GM18508 (cell line): Measurements from ENCODE around the gene CDHR3.
"Not testable (repeated sequence)": the region's sequence is repeated elsewhere in the genome, so short reads cannot be mapped to it uniquely, and the experiment has no call there.

Experiments
- ATAC-seq: cut with Tn5 transposase; IDR thresholded peaks from one replicate; pipeline ENCODE4 v1.9.1; 2021; ENCODE audit warnings: moderate number of reproducible peaks; ENCODE audit not compliant: insufficient read depth, unreplicated experiment

Gene CDHR3

GRCh38 chr7:105963038-105963667 lies at the start of gene CDHR3:
Gene CDHR3, plus strand, starts transcription at chr7:105963264. Its CDS starts 55 bp downstream, at chr7:105963319.
- ATAC-seq: no peak

GRCh38 chr7:105913947-105914346 lies 49.1 kb upstream of the CDHR3 start:
- no peak for ATAC-seq

GRCh38 chr7:105916603-105917002 lies 46.5 kb upstream of the CDHR3 start:
- no peak for ATAC-seq

GRCh38 chr7:105917659-105918058 lies 45.4 kb upstream of the CDHR3 start:
- no peak for ATAC-seq

GRCh38 chr7:105920766-105921165 lies 42.3 kb upstream of the CDHR3 start:
- ATAC-seq: no peak

GRCh38 chr7:105924945-105925344 lies 38.1 kb upstream of the CDHR3 start:
- no peak for ATAC-seq

GRCh38 chr7:105926131-105926530 lies 36.9 kb upstream of the CDHR3 start:
- ATAC-seq: no peak

- no peak for ATAC-seq
Measured at GRCh38 chr7:105931179-105931578, 31.9 kb upstream of the CDHR3 start.

GRCh38 chr7:105932835-105933477 lies 30.1 kb upstream of the CDHR3 start:
- ATAC-seq: no peak

GRCh38 chr7:105934572-105935185 lies 28.4 kb upstream of the CDHR3 start:
- no peak for ATAC-seq

GRCh38 chr7:105935250-105935649 lies 27.8 kb upstream of the CDHR3 start:
- no peak for ATAC-seq

GRCh38 chr7:105937411-105937810 lies 25.7 kb upstream of the CDHR3 start:
- ATAC-seq: no peak

- no peak for ATAC-seq
Measured at GRCh38 chr7:105940109-105940508, 23.0 kb upstream of the CDHR3 start.

GRCh38 chr7:105941596-105941995 lies 21.5 kb upstream of the CDHR3 start:
- ATAC-seq: no peak

- ATAC-seq: no peak
Measured at GRCh38 chr7:105943486-105943885, 19.6 kb upstream of the CDHR3 start.

- ATAC-seq: no peak
Measured at GRCh38 chr7:105945848-105946247, 17.2 kb upstream of the CDHR3 start.

GRCh38 chr7:105951597-105951996 lies 11.5 kb upstream of the CDHR3 start:
- ATAC-seq: no peak

- no peak for ATAC-seq
Measured at GRCh38 chr7:105952917-105953595, 10.0 kb upstream of the CDHR3 start.

GRCh38 chr7:105954711-105955110 lies 8.4 kb upstream of the CDHR3 start:
- no peak for ATAC-seq

GRCh38 chr7:105955651-105956466 lies 7.2 kb upstream of the CDHR3 start:
- not testable (repeated sequence) for ATAC-seq
